HCT116 (cell line): ENCODE results near the gene ARHGEF6. TPM values are rescaled to one million over a fixed set of nuclear protein-coding genes. Genes with fewer than 3 reads are reported as not detected.

Experiments
- ATAC-seq: fragments of 200-7000 bp; cut with Tn5 transposase; 2 replicates; pipeline ENCODE4 v1.9.1; 2020; ENCODE audit warnings: mild to moderate bottlenecking, moderate library complexity
- BruUV-seq: library from RNA; stranded (reverse); fragments of 400-500 nt; replicated peaks from 2 replicates; lab custom pipeline; 2021; lab: Mats Ljungman, UMichigan
- CTCF ChIA-PET: fragments of 300-600 bp; sonication (Branson Sonifier 250); formaldehyde crosslinking; loops from one replicate; lab custom pipeline; 2021; ENCODE audit warnings: antibody characterized with exemption; lab: Charles Lee
- POLR2A ChIA-PET: fragments of 300-600, 350-600 bp; sonication (Branson Sonifier 250); formaldehyde crosslinking; loops from one replicate; lab custom pipeline; 2021; ENCODE audit warnings: antibody characterized with exemption; lab: Charles Lee
- RAD21 ChIA-PET, 2 experiments: fragments of 300-600 bp; sonication (Branson Sonifier 250); formaldehyde crosslinking; loops; one replicate each; lab custom pipeline; 2023; ENCODE audit warnings: low total read pairs in 2 of 2; ENCODE audit not compliant: uncharacterized antibody in 2 of 2, unreplicated experiment in 2 of 2, low non-redundant PET in 1 of 2; lab: Charles Lee
- DNase-seq: peaks from one replicate; pipeline ENCODE4 v3.0.0-alpha.2; 2010; ENCODE audit warnings: low read depth, low spot score
- H2AFZ ChIP-seq: fragments of 200-600 bp; shearing (Covaris generic), sonication (generic); 2 replicates; pipeline ENCODE4 v1.6.1; 2017; ENCODE audit warnings: low read depth, mixed run types, mixed read lengths, antibody characterized with exemption, low read length; ENCODE audit not compliant: poor library complexity, severe bottlenecking
- H3K27ac ChIP-seq: 2 replicates; pipeline ENCODE4 v1.5.1; 2012; ENCODE audit warnings: low read depth, low read length
- H3K27me3 ChIP-seq: fragments of 200-600 bp; sonication (generic); 2 replicates; pipeline ENCODE4 v1.6.1; 2016; ENCODE audit warnings: mixed run types, low read length, mixed read lengths; ENCODE audit not compliant: insufficient read depth
- H3K36me3 ChIP-seq, 2 experiments: fragments of 200-500 bp in 1 of 2; fragments of 200-600 bp in 1 of 2; sonication (Bioruptor generic) in 1 of 2; sonication (generic) in 1 of 2; 2 replicates each; pipeline versions ENCODE4 v1.5.1 to v1.6.1; 2014 to 2016; ENCODE audit warnings: low read length in 2 of 2, inconsistent platforms in 1 of 2, mixed read lengths in 1 of 2, mixed run types in 1 of 2; ENCODE audit not compliant: insufficient read depth in 2 of 2, control insufficient read depth in 1 of 2
- H3K4me1 ChIP-seq, 2 experiments: fragments of 200-600 bp in 1 of 2; sonication (generic) in 1 of 2; 2 replicates each; pipeline versions ENCODE4 v1.5.1 to v1.6.1; 2012 to 2017; ENCODE audit warnings: low read length in 2 of 2, inconsistent platforms in 1 of 2, mild to moderate bottlenecking in 1 of 2, mixed read lengths in 1 of 2, mixed run types in 1 of 2, moderate library complexity in 1 of 2; ENCODE audit not compliant: insufficient read depth in 2 of 2, control insufficient read depth in 1 of 2
- H3K4me2 ChIP-seq: fragments of 200-600 bp; sonication (generic); 2 replicates; pipeline ENCODE4 v1.6.1; 2017; ENCODE audit warnings: mixed run types, low read length, mixed read lengths
- H3K4me3 ChIP-seq, 2 experiments: fragments of 200-600 bp in 1 of 2; sonication (generic) in 1 of 2; replicated peaks in 1 of 2; 2 replicates each; pipeline ENCODE4 v1.5.1; 2011 to 2016; ENCODE audit warnings: low read length in 2 of 2, control low read depth in 1 of 2, low read depth in 1 of 2, mild to moderate bottlenecking in 1 of 2, mixed read lengths in 1 of 2, mixed run types in 1 of 2
- H3K79me2 ChIP-seq: fragments of 200-600 bp; sonication (generic); 2 replicates; pipeline ENCODE4 v1.6.1; 2017; ENCODE audit warnings: mild to moderate bottlenecking, mixed run types, low read length, moderate library complexity, mixed read lengths; ENCODE audit not compliant: insufficient read depth
- H3K9ac ChIP-seq: fragments of 200-600 bp; sonication (generic); 2 replicates; pipeline ENCODE4 v1.6.1; 2016; ENCODE audit warnings: low read length, mixed read lengths
- H3K9me2 ChIP-seq: fragments of 200-600 bp; sonication (generic), shearing (Covaris generic); 2 replicates; pipeline ENCODE4 v1.6.1; 2017; ENCODE audit warnings: mixed run types, mild to moderate bottlenecking, moderate library complexity; ENCODE audit not compliant: insufficient read depth
- H3K9me3 ChIP-seq, 2 experiments: fragments of 200-500 bp in 1 of 2; fragments of 200-600 bp in 1 of 2; sonication (Bioruptor generic) in 1 of 2; sonication (generic) in 1 of 2; 2 replicates each; pipeline ENCODE4 v1.6.1; 2014 to 2017; ENCODE audit warnings: low read length in 2 of 2, mixed read lengths in 2 of 2, inconsistent platforms in 1 of 2, low read depth in 1 of 2, mild to moderate bottlenecking in 1 of 2, mixed run types in 1 of 2, moderate library complexity in 1 of 2; ENCODE audit not compliant: control insufficient read depth in 1 of 2, insufficient read depth in 1 of 2
- H4K20me1 ChIP-seq: fragments of 200-600 bp; sonication (generic), shearing (Covaris generic); 2 replicates; pipeline ENCODE4 v1.6.1; 2017; ENCODE audit warnings: mixed run types, mild to moderate bottlenecking, moderate library complexity; ENCODE audit not compliant: insufficient read depth
- ATF3 ChIP-seq: IDR thresholded peaks from 2 replicates; pipeline ENCODE4 v1.6.1; 2012
- CTCF ChIP-seq, 3 experiments: fragments of 200-600 bp in 1 of 3; sonication (generic) in 1 of 3; IDR thresholded peaks in 2 of 3; conservative IDR thresholded peaks in 1 of 3; 2 replicates each; pipeline ENCODE4 v1.5.1; 2012 to 2017; ENCODE audit warnings: low read depth in 2 of 3, low read length in 2 of 3, antibody characterized with exemption in 1 of 3, borderline replicate concordance in 1 of 3, control low read depth in 1 of 3, mild to moderate bottlenecking in 1 of 3, mixed read lengths in 1 of 3, mixed run types in 1 of 3, moderate library complexity in 1 of 3; ENCODE audit not compliant: insufficient read depth in 1 of 3
- EGR1 ChIP-seq: IDR thresholded peaks from 2 replicates; pipeline ENCODE4 v1.6.1; 2012; ENCODE audit warnings: low read depth
- MAX ChIP-seq: IDR thresholded peaks from 2 replicates; pipeline ENCODE4 v1.6.1; 2012
- RAD21 ChIP-seq: IDR thresholded peaks from 2 replicates; pipeline ENCODE4 v1.6.1; 2012; ENCODE audit warnings: low read depth, mild to moderate bottlenecking
- REST ChIP-seq: IDR thresholded peaks from 2 replicates; pipeline ENCODE4 v1.6.1; 2012; ENCODE audit warnings: low read depth
- YY1 ChIP-seq: IDR thresholded peaks from 2 replicates; pipeline ENCODE4 v1.6.1; 2011; ENCODE audit warnings: low read length, low read depth, moderate library complexity, mild to moderate bottlenecking; ENCODE audit not compliant: insufficient replicate concordance; ENCODE audit errors: extremely low read depth
- ZBTB33 ChIP-seq: IDR thresholded peaks from 2 replicates; pipeline ENCODE4 v1.6.1; 2011; ENCODE audit warnings: mild to moderate bottlenecking, low read length, moderate library complexity; ENCODE audit not compliant: insufficient replicate concordance; ENCODE audit errors: extremely low read depth
- ZFX ChIP-seq: fragments of 450-650 bp; IDR thresholded peaks from 2 replicates; pipeline ENCODE4 v1.6.1; 2017
- ZNF274 ChIP-seq: fragments of 200-500 bp; sonication (Bioruptor generic); IDR thresholded peaks from 2 replicates; pipeline ENCODE4 v1.6.1; 2014; ENCODE audit warnings: mild to moderate bottlenecking, low read depth, low read length, inconsistent platforms
- intact Hi-C: fragments of 100-400 bp; cut with micrococcal nuclease; formaldehyde crosslinking; loops from 2 replicates; pipeline ENCODE4 v1.10.0; 2022
- total RNA-seq: library from RNA; stranded (reverse); gene quantifications from one replicate; pipeline ENCODE4 v1.2.1, GENCODE V29; 2021; ENCODE audit not compliant: unreplicated experiment

The ARHGEF6 gene
- total RNA-seq, 1 experiment from 2014 or later: 1.9 TPM

GRCh38 chrX:136667446-136668168 lies 113.1 kb downstream of the ARHGEF6 start:
- H3K27me3 ChIP-seq: no peaks in the 10 kb centered on the region
- H3K36me3 ChIP-seq: no peaks in the 10 kb centered on the region
- no peak overlapping the region for H3K27ac ChIP-seq
- no peaks in the 10 kb centered on the region for H3K79me2 ChIP-seq
- H3K9me3 ChIP-seq: no peaks in the 10 kb centered on the region
- no peak for TF ChIP-seq YY1
- TF ChIP-seq ZBTB33: no peak
- TF ChIP-seq CTCF (IDR thresholded peaks at IDR 0.05 in 2 of 3, conservative IDR thresholded peaks at IDR 0.05 in 1 of 3; ENCODE audit: borderline replicate concordance in 1 of 3, insufficient read depth in 1 of 3, low read depth in 2 of 3, low read length in 2 of 3): no peak
- TF ChIP-seq EGR1: no peak
- TF ChIP-seq RAD21: no peak
- no peak for TF ChIP-seq MAX
- no peak for TF ChIP-seq ZNF274
- no peak for TF ChIP-seq ZFX
- TF ChIP-seq REST: no peak
- no peak for TF ChIP-seq ATF3
- H3K9me2 ChIP-seq: no peaks in the 10 kb centered on the region
- no peaks in the 10 kb centered on the region for H3K4me1 ChIP-seq
- H3K4me3 ChIP-seq: no peak overlapping the region
- no peak for ATAC-seq
- no peak overlapping the region for H3K9ac ChIP-seq
- ChIA-PET CTCF (no interaction called here), POLR2A (no interaction called here), RAD21 (no interaction called here)
- intact Hi-C loops: no loop called here
- H4K20me1 ChIP-seq: no peaks in the 10 kb centered on the region
- BruUV-seq: no TSS peak
- no peak overlapping the region for H2AFZ ChIP-seq
- no peak overlapping the region for H3K4me2 ChIP-seq
- DNase-seq: no peak
